RCC 7860 (cell line): ENCODE results near the gene SH2B3.
"Not testable (repeated sequence)": the region's sequence is repeated elsewhere in the genome, so short reads cannot be mapped to it uniquely, and the experiment has no call there.

Source experiments
- DNase-seq: peaks from one replicate; pipeline ENCODE4 v3.0.0-alpha.2; 2015; ENCODE audit warnings: low spot score
- FAIRE-seq: peaks from 2 replicates; lab custom pipeline; 2012; peaks lifted over from hg19 to GRCh38; lab: Jason Lieb, UNC

Gene SH2B3

DNA sequence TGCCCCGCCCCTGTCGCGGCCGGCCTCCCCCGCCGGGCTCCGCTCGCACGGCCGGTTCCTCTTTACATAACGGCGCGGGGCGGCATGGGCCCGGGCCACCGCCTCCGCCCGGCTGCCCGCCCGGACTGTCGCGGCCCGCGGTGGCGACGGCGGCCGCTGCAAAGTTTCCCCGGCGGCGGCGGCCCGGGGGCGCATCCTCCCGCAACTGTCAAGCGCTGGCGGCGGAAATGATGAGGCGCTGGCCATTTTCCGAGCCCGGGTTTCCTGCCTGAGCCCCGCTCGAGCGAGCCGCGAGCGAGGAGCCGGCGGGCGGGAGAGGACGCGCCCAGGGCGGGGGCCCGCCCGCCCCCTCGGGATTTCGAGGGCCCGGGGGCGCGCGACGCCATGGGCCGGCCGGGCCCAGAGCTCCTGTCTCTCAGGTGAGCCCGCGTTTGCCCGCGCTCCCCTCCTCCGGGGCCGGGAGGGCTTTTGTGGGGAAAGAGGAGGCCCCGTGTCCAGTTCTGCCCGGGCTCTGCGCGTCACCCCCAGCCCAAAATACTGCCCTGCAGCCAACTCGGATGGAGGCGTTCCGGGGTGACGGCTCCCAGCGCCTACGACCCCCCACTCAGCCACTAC lies at the start of gene SH2B3:
Gene SH2B3, plus strand, starts transcription at position 65 of the 615 bp plus-strand sequence. CDS start 12,223 bp downstream, outside the sequence.
- no peak for DNase-seq

DNA sequence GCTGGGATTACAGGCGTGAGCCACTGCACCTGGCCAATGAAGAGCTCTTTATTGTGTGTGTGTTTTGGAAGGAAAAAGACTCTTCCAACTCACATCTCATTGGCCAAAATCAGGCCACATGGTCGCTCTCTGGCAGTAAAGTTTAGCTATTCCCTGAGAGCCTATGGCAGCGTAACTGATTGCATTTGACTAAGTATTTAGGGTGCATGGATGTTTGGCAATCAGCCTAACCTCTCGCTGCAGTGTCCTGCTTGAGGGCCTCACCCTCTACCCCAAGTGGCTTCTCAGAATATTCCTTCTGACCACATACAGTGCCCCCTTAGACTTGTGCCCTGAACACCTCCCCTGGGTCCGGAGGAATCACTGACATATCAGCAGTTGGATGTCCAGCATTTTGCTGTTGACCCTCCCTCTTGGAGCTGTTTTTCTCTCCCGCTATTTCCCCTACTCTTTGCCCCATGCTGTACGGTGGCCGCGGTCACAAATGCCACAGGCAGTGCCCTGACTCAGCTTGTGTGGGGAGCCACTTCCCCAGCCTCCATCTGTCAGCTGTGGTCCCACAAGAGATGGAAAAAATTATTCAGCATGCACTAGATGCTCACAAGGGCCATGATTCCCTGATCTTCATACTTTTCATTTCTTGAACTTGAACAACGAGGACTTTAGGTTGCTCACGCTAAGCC lies 46.4 kb upstream of the SH2B3 start:
- FAIRE-seq (no peak), DNase-seq (no peak)

More for the DNA sequence above, at the start of gene SH2B3:
- no peak for FAIRE-seq

DNA sequence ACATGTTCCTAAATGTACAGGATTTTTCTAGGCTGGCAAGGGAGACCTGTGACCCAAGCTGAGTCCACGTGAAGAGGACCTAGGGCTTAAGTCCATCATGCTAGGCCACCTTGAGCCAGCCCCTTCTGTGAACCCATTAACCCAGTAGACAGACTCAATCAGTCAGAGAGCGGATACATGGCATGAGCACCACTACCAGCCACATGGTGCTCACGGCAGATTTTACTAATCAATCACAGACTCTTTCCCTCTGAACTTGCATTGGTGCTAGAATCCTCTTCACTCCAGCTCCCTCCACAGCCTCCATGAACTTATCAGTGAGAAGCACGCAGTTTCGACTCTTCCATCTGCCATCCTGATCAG lies 45.8 kb upstream of the SH2B3 start:
- no peak for FAIRE-seq
- DNase-seq: no peak

- FAIRE-seq: no peak
Observed at GRCh38 chr12:111360325-111360930, 45.3 kb upstream of the SH2B3 start.

DNA sequence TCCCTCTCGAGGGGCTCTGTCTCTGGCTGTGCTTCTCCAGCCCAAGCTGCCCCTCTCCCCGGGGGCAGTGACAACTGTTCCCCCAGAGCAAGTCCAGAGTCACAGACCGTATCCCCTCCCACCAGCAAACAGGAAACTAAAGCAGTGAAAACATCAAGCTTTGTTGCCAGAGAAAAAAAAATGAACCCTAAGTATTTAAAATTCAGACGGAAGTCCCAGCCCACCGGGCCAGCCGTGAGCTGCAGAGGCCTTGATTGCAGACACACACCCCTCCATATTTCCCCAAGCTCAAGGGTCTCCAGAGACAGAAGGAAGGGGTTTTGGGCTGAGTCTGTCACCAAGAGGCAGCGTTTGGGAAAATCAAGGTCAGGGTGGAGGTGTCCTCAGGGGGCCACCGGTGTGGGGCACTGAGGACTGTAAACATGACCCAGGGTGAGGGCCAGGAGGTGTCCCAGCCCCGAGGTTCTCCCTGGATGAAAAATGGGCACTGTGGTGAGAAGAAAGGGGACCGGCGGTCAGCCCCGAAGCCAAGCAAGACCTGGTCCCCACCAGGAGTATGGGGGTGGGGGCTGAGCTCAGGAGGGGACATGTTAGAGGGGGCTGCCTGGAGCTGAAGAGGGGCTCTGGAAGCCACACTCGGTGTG lies 44.5 kb upstream of the SH2B3 start:
- DNase-seq (no peak), FAIRE-seq (no peak)

More at GRCh38 chr12:111360325-111360930, 45.3 kb upstream of the SH2B3 start:
- DNase-seq: no peak

GRCh38 chr12:111361717-111362576 lies 43.8 kb upstream of the SH2B3 start:
- no peak for DNase-seq
- FAIRE-seq: no peak

GRCh38 chr12:111362687-111363475 lies 42.8 kb upstream of the SH2B3 start:
- FAIRE-seq: no peak

GRCh38 chr12:111363578-111363977 lies 42.1 kb upstream of the SH2B3 start:
- no peak for FAIRE-seq

More at GRCh38 chr12:111362687-111363475, 42.8 kb upstream of the SH2B3 start:
- no peak for DNase-seq

GRCh38 chr12:111366075-111366474 lies 39.6 kb upstream of the SH2B3 start:
- no peak for DNase-seq
- no peak for FAIRE-seq

More at GRCh38 chr12:111363578-111363977, 42.1 kb upstream of the SH2B3 start:
- peak; percentile 29 for DNase-seq

DNA sequence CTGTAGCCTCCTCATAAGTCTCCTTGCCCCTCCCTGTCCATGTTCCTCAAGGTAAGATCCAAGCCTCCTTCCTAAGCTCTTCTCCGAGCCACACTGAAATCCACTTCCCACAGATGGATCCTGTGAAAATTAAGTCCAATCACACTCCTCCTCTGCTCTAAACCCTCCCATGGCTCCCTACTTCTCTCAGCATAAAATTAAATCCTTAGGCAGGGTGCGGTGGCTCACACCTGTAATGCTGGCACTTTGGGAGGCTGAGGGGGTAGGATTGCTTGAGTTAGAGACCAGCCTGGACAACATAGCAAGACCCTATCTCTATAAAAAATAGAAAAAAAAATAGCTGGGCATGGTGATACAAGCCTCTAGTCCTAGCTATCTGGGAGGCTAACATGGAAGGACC lies 39.1 kb upstream of the SH2B3 start:
- no peak for DNase-seq
- FAIRE-seq: no peak

- FAIRE-seq (no peak), DNase-seq (peak; percentile 17)
Observed at GRCh38 chr12:111367661-111368221, 38.0 kb upstream of the SH2B3 start.

GRCh38 chr12:111368291-111368787 lies 37.4 kb upstream of the SH2B3 start:
- no peak for DNase-seq
- no peak for FAIRE-seq

DNA sequence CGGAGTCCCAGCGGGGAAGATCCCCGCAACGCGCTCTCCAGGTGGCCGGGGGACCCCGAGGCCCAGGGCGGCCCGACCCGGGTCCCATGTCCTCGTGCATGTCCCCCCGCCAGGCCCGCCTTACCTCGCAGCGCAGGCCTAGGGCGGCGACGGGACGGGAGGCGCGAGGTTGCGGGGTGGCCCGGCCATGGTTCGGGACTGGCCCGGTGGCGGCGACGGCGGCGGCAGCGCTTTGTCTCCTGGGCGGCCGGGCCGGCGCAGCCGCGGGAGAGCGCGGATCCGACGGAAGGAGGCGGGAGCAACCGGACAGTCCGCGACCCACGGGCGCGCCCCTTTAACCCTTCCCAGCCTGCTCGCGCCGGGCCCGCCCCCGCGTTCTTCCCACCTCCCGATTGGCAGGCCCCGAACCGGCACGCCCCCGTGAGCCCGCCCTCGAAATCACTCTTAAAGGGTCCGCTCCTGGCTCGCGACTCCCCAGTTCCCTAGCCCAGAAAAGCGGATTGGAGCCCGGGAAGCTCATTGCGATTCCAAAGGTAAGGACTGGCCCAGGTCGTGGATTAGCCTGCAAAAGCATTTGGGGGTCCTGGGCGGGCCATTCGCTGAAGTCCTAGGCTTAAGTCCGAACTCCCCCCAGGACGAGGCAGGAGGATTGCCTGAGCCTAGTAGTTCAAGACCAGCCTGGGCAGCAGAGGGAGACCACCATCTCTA lies 36.8 kb upstream of the SH2B3 start, which contains the start of gene PHETA1:
Gene PHETA1, minus strand, starts transcription at position 308 of the 708 bp plus-strand sequence. CDS start 5,668 bp downstream, outside the sequence.
- FAIRE-seq: no peak

DNA sequence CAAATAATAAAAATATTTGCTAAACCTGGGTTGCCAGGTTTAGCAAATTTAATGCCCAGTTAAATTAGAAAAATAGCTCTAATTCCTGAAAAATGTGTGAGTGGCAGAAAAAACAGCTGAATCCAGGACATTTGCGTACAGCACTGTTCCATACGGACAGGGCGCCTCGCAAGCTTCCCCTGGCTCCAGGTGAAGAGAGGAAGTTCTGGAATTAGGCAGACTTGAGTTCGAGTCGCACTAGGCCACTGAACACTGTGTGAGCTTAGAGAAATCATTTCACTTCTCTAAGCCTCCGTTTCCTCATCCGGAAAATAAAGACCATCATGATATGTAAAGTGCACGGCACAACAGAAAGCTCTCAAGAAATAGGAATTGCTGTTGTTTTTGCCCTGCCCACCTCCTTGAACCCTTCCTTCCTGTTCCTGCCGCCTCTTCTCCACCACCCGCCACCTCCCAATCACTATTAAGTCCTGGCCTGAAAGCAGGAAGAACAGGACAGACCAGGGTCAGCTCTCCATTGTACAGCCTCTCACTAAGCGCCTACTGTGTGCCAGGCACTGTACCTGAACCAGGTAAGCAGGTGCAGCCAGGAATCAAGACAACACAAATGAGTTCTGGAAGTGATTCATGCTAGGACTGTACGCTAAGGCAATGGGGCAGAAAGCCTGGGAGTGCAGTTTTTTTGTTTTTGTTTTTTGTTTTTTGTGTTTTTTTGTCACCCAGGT lies 36.1 kb upstream of the SH2B3 start:
- DNase-seq (no peak), FAIRE-seq (no peak)

More for the DNA sequence above, 36.8 kb upstream of the SH2B3 start, which contains the start of gene PHETA1:
- DNase-seq: peak; percentile 61

GRCh38 chr12:111373231-111373630 lies 32.5 kb upstream of the SH2B3 start:
- FAIRE-seq, DNase-seq: not testable (repeated sequence)

DNA sequence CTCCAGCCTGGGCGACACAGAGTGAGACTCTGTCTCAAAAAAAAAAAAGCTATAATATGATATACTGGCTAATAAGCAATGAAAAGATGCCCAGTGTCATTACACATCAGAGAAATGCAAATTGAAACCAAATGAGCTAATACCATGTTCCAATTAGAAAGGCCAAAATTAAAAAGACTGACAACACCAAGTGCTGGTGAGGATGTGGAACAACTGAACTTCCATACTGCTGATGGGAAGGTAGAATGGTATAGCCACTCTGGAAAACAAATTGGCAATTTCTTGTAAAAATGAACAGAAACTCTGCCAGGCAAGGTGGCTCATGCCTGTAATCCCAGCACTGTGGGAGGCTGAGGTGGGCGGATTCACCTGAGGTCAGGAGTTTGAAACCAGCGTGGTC lies 28.3 kb upstream of the SH2B3 start:
- DNase-seq: no peak
- FAIRE-seq: no peak

DNA sequence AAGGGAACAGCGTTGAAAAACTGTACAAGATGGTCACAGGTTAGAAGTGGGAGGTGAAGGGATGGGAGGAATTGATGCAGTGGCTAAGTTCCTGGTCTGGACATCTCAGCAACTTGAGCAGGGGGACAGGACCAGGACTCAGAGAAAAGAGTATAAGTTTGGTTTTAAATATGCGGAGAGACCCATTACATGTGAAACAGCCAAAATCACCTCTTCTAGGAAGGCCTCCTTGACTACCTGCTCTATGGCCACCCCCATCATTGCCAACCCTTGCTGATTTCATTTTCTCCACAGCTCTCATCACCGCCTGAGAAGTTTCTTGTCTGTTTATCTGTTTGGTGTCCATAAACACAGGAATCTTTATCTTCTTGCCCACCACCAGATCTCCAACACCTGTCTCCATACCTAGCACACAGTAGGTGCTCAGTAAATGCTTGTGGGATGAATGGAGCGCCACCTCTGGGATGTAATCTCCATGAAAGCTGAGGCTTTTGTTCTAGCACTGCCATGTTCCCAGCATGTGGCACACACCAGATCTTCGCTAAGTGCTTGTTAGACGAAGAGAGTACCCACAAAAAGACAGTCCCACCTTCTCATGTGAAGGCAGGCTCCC lies 25.7 kb upstream of the SH2B3 start:
- no peak for FAIRE-seq

More for the DNA sequence above, 25.7 kb upstream of the SH2B3 start:
- no peak for DNase-seq
